Stimulated activated CD8-positive, alpha-beta memory T cell treated with anti-CD3 and anti-CD28 coated beads, Interleukin-15, amount 100 ng/mL, for 48 hours (primary cell): ENCODE data around the gene SLCO3A1.

Source experiments
- DNase-seq, 2 donors: peaks; one replicate each; pipeline ENCODE4 v3.0.0-alpha.2; 2020; ENCODE audit warnings: low read depth in 2 of 2

SLCO3A1 gene

DNA sequence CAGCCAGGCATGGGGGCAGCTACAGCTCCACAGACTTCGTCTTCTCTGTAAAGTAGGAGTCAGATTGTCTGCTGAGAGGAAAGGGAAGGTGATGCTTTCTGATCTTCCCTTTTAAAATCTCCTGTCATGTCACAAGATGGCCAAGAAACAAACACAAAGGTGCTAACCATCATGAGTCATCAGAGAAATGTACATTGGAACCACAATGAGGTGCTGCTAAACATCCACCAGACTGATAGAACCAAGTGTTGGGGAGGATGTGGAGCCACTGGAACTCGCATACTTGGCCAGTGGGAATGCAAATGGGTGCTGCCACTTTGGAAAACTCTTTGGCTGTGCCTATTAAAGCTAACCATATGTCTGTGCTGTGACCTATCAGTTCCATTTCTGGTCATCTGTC lies 268.8 kb downstream of the SLCO3A1 start:
- no peak for DNase-seq

DNA sequence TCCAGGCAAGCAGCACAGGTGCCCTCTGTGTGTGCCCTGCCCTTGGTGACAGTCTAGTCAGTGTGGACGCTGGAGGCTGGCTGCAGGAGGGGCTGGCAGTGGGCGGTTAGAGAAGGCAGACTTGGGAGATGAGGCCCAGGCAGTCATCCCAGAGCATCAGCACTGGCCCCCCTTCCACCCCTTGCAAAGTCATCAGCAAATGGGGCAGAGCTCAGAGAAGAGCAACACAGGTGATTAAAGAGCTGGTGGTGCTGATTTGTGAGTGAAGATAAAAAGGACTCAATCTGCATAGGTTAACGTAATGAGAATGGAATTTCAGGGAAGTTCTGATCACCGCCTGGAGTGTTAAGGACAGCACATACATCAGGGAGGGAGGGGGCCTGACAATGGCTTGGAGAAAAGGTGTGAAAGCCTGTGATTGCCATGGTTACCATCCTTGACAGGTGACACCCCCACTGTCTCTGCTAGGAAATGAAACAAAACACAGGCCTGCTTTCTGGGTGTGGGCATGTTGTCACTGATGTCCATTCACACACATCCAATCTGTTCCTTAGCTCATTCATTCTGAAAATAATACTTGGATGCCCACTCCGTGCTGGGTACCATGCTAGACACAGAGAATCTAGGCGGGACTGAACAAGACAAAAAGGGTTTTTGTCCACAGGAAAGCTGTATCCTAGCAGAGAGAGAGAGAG lies 270.6 kb downstream of the SLCO3A1 start:
- DNase-seq: no peak

- DNase-seq: no peak
These were observed 271.1 kb downstream of the SLCO3A1 start for GRCh38 chr15:92124657-92125010.

DNA sequence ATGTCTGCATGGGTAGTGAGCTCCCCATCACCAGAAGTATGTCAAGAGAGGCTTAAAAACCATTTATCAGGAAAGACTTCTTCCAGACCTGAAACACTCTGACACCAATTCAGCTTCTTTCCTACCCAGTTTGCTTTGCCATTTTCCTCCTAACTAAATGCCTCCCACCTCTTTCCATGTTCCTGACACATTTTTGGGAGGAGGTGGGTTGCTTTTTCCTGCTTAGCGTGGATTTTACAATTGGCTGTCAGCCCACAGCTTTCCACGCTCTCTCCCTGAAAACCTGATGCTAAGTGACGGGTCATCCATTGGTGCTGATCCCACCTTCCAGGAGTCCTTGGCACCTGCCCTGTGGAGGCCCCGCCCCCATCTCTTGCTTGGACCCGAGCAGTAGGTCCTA lies 275.3 kb downstream of the SLCO3A1 start:
- no peak for DNase-seq

DNA sequence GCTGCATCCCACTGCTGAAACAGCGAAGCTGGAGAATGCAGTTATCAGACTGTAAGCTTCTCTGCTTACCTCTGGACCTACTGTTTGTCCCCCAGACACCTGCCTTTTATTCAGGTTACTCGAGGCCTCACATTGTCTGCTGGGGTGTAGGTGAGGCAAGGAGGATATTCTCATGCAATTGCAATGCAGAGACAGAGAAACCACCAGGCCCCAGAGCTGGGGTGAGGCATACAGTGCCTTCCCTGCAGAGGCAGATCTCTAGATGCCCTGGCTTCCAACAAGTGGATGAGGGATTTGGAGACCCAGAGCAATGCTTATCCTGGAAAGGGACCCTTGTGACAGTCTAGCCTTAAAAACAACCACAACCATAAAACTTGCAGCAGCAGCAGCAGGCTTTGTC lies 276.7 kb downstream of the SLCO3A1 start:
- DNase-seq: no peak

- no peak for DNase-seq
These were observed 277.4 kb downstream of the SLCO3A1 start for GRCh38 chr15:92130906-92131305.

- no peak for DNase-seq
These were observed 279.7 kb downstream of the SLCO3A1 start for GRCh38 chr15:92132982-92133755.

DNA sequence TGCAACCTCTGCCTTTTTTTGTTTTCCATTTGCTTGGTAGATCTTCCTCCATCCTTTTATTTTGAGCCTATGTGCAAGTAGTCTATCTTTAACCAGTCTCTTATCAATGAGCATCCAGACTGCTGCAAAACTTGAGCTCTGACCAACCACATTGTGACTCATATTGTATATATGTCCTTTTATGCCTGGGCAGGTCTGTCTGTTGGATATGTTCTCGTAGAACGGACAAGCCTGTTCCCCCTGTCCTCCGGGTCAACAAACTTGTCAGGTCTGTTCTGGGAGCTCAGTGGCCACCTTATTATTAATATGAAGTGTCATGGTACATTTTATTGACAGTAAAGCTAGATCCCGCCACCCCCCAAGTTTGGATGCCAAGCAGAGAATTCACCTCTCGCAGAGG lies 287.3 kb downstream of the SLCO3A1 start:
- no peak for DNase-seq

DNA sequence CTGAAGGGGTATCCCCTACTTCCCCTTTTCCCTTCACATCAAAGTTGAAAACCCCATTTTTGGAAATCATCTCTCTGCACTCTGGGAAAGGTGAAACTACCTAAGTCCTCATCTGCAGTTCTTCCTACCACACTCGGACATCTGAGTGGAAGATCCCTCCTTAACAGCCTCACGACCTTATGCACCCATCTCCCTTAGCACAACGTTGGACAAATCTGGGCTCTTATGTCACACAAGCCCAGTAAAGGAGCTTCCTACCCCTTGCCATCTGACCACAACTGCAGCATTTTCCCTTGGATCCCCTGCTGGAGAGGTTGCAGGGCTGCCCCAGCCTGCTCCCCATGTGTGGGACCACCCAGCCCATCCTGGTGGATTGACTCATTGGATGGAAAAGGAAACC lies 288.1 kb downstream of the SLCO3A1 start:
- no peak for DNase-seq

DNA sequence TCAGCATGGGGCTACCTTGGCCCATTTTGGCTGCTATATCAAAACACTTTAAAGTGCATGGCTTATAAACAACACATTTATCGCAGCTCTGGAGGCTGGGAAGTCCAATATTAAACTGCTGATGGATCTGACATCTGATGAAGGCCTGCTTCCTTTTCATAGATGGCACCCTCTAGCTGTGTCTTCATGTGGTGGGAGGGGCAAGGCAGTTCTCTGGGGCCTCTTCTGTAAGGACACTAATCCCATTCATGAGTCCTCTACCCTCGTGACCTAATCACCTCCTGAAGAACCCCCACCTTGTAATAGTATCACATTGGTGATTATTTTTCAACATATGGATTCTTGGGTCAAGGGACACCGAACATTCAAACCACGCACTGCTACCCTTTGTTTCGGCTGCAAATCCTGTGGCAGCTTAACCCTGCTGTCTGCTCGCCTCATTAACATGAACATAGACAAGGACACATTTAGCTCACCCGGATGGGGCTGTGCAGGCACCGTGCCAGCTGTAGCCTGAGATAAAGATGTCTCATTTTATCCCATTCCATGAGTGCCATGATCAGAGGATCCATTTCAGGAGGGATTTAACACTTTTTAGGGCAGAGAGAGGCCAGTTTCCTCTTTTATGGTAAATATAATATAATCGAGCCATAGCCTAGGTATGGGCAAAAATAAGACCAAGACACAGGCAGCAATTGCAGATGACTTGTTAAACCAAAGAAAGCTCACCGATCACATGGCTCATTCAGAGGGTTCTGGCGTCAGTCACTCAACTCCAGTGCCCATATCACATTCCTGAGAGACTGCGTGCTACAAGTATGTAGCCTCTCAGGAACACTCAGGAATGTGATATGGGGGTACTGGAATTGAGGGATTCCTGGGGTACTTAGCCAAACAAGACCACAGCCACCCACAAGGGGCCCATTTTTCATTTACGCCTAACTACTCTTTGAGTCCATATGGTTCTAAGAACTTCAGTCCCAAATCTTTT lies 289.0 kb downstream of the SLCO3A1 start:
- no peak for DNase-seq

DNA sequence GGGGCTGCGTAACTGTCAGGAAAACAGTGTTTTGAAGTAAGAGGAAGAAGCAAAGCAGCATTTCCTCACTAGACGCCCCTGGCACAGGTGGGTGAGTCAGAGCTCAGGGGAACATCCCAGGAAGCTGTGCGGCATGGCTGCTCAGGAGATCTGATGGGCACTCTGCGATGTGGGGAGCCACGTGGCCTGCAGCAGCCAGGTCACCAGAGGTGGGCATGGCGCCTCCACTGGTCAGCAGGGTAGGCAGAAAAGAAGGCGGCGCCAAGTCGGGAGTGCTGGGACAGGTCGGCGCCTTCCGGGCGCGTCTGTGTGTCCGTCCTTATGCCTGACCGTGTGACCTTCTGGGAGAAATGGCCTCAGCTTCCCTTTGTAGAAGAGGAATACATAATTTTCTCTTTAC lies 290.3 kb downstream of the SLCO3A1 start:
- DNase-seq: no peak

DNA sequence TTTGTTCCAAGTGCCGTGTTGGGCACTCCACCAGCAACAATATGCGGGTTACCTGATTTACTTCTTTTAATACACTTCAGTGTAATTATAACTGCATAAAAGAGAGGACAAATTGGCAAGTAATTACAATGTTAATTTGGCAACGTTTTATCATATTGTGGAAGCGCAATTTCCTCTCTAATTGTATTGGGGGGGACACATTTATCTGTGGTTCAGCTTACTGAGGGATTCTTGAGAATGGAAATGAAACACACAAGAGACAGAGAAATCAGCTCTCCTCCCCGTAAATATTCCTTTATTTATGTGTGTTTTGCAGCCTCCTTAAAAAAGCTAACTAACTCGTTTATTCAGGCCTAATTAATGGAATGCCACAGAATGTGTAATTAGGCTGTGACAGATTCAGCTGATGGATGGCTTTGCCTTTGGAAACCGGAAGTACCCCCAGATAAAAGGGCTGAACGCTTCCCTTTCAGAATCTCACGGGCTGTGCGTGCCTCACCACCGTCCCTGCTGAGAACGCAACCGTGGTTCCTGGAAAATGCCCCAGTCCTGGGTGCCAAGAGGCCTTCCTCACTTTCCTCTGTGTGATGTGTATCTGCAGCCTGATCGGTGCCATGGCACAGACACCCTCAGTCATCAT lies 293.1 kb downstream of the SLCO3A1 start:
- DNase-seq: no peak

DNA sequence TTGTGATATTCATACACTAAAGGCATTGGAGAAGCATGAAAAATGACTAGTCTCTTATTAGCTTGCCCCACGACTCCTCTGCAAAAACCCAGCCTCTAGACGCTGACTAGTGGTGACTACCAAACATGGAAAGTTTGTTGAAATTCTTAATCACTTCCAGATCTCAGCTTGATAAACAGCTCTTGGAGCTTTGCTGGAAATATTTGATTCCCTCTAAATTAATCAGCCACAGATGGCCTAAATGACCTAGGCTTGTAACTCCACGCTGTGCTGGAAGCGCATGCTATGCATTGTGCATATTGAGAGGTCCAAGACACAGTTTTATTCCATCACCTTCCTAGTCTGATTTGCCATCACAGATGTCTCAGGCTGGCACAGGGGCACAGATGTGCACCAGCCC lies 295.5 kb downstream of the SLCO3A1 start:
- no peak for DNase-seq

DNA sequence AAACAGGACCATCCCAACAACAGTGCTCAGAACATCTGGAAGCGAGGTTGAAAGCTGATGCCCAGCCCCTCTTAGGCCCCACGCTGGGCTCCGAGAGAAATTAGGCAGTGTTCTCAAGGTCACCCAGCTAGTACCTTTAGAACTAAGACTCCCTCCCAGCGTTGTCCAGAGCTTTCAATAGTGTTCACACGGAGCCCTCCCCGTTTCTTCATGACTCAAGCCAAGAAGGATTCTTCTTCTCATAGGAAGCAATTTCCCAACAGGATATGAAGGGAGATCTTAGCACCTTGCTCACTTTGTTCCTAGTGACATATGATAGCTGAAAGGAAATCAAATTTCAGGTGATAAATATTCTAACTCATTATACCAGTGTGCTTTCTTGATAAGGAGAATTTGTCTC lies 296.0 kb downstream of the SLCO3A1 start:
- no peak for DNase-seq

GRCh38 chr15:92151168-92151567 lies 297.7 kb downstream of the SLCO3A1 start:
- DNase-seq: no peak

GRCh38 chr15:92151741-92152140 lies 298.2 kb downstream of the SLCO3A1 start:
- no peak for DNase-seq

DNA sequence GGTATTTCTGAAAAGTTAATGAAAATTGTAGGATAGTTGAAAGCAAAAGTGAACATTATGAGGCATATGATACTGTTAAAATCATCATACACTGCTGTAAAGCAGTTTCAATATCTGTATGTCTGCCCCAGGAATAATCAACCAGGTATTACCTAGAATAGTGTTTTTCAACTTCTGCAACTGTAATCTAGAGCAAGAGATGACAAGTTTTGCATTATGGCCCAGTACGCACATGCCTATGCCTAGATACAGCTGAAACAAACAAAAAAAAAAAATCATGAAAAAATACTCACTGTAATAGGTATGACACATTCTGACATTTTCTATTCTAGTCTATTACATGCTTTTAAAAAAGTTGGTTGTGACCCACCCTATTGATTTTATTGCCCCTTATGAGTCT lies 299.5 kb downstream of the SLCO3A1 start:
- no peak for DNase-seq

DNA sequence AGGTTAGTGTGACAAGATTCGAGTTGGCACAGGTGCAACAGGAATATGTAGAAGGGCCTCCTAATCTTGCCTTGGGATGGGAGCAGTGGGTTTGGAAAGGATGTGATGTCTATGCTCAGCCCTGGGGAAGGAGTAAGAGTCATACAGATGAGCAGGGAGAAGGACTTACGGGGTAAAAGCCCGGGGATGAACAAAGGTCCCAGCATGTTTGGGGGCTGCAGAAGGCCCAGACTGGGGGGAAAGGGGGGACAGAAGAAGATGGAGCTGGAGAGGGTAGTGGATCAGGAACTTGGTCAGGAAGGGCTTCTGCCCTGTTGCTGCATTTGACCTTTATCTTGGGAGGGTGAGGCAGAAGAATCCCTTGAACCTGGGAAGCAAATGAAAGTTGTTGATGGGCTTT lies 300.1 kb downstream of the SLCO3A1 start:
- no peak for DNase-seq

GRCh38 chr15:92155934-92156333 lies 302.4 kb downstream of the SLCO3A1 start:
- no peak for DNase-seq

GRCh38 chr15:92157666-92158298 lies 304.3 kb downstream of the SLCO3A1 start:
- no peak for DNase-seq

- DNase-seq: peak; percentile 23 to 26
These were observed 304.9 kb downstream of the SLCO3A1 start for GRCh38 chr15:92158426-92158825.
